K562 (cell line): ENCODE measurements around the gene STRN3. TPM values are rescaled to one million over a fixed set of nuclear protein-coding genes. Genes with fewer than 3 reads are reported as not detected.

Experiments used
- ATAC-seq: fragments of 200-7000 bp; cut with Tn5 transposase; 3 replicates; pipeline ENCODE4 v1.9.1; 2020; ENCODE audit warnings: moderate library complexity
- BruUV-seq: library from RNA; stranded (reverse); fragments of 400-500 nt; replicated peaks from 2 replicates; lab custom pipeline; 2021; lab: Mats Ljungman, UMichigan
- CTCF ChIA-PET: fragments of 300-600 bp; formaldehyde crosslinking; extraction: SDS; loops from one replicate; lab custom pipeline; 2021; ENCODE audit warnings: low intra/inter-chr PET ratio; lab: Yijun Ruan, JAX
- POLR2A ChIA-PET: fragments of 300-600, 350-650 bp; sonication (Branson Sonifier 250); formaldehyde crosslinking; extraction: SDS; loops from one replicate; lab custom pipeline; 2021; ENCODE audit warnings: antibody characterized with exemption, inconsistent platforms; lab: Yijun Ruan, JAX
- DNase-seq, 4 experiments: peaks; one replicate each; pipeline versions ENCODE4 v3.0.0 to v3.0.0-alpha.2; 2011 to 2018; ENCODE audit warnings: low spot score in 3 of 4, mixed read lengths in 3 of 4; ENCODE audit errors: extremely low read depth in 1 of 4
- FAIRE-seq: peaks from 2 replicates; lab custom pipeline; 2011; peaks lifted over from hg19 to GRCh38; lab: Jason Lieb, UNC
- H2AFZ ChIP-seq: 2 replicates; pipeline ENCODE4 v1.6.0; 2011; ENCODE audit warnings: low read depth, low read length, control low read depth, inconsistent platforms
- H3K27ac ChIP-seq: fragments of 200-600 bp; 3 replicates; pipeline ENCODE4 v1.8.0; 2011; ENCODE audit warnings: low read depth, mild to moderate bottlenecking, control low read depth, inconsistent platforms, low read length, moderate library complexity, mixed read lengths; ENCODE audit errors: extremely low read depth
- H3K27me3 ChIP-seq, 2 experiments: fragments of 300-600 bp in 1 of 2; 2 replicates in 1 of 2; 3 replicates in 1 of 2; pipeline versions ENCODE4 v1.6.0 to v1.8.0; 2011; ENCODE audit warnings: inconsistent platforms in 2 of 2, low read length in 2 of 2, mild to moderate bottlenecking in 1 of 2, mixed read lengths in 1 of 2, moderate library complexity in 1 of 2; ENCODE audit not compliant: control insufficient read depth in 2 of 2, insufficient read depth in 2 of 2
- H3K36me3 ChIP-seq: fragments of 300-600 bp; 3 replicates; pipeline ENCODE4 v1.8.0; 2011; ENCODE audit warnings: mild to moderate bottlenecking, low read length, inconsistent platforms; ENCODE audit not compliant: control insufficient read depth, insufficient read depth
- H3K4me1 ChIP-seq, 2 experiments: fragments of 200-600 bp in 1 of 2; replicated peaks in 1 of 2; 2 replicates in 1 of 2; 3 replicates in 1 of 2; pipeline versions ENCODE4 v1.5.1 to v1.8.0; 2011; ENCODE audit warnings: inconsistent platforms in 2 of 2, low read length in 2 of 2, mild to moderate bottlenecking in 1 of 2, mixed read lengths in 1 of 2, moderate library complexity in 1 of 2; ENCODE audit not compliant: control insufficient read depth in 2 of 2, insufficient read depth in 2 of 2
- H3K4me2 ChIP-seq: 2 replicates; pipeline ENCODE4 v1.6.1; 2011; ENCODE audit warnings: low read length, control low read depth, inconsistent platforms, mixed read lengths; ENCODE audit not compliant: insufficient read depth
- H3K4me3 ChIP-seq: fragments of 200-600 bp; sonication (generic), shearing (Covaris generic); 2 replicates; pipeline ENCODE4 v1.5.1; 2016; ENCODE audit warnings: control low read depth, inconsistent platforms
- H3K79me2 ChIP-seq: fragments of 200-600 bp; 3 replicates; pipeline ENCODE4 v1.8.0; 2011; ENCODE audit warnings: low read length, inconsistent platforms; ENCODE audit not compliant: control insufficient read depth, insufficient read depth
- H3K9ac ChIP-seq, 2 experiments: 2 replicates each; pipeline versions ENCODE4 v1.6.0 to v1.6.1; 2011; ENCODE audit warnings: low read depth in 2 of 2, low read length in 2 of 2, control low read depth in 1 of 2, inconsistent platforms in 1 of 2, mild to moderate bottlenecking in 1 of 2, mixed read lengths in 1 of 2; ENCODE audit not compliant: insufficient read depth in 1 of 2
- H3K9me1 ChIP-seq: one replicate; pipeline ENCODE4 v1.6.0; 2011; ENCODE audit warnings: inconsistent platforms, mild to moderate bottlenecking, low read length, moderate library complexity; ENCODE audit not compliant: control insufficient read depth, insufficient read depth
- H3K9me3 ChIP-seq: replicated peaks from 2 replicates; pipeline ENCODE4 v1.5.1; 2011; ENCODE audit warnings: low read depth, low read length, inconsistent platforms; ENCODE audit not compliant: control insufficient read depth, insufficient read depth
- H4K20me1 ChIP-seq: replicated peaks from 2 replicates; pipeline ENCODE4 v1.6.1; 2011; ENCODE audit warnings: low read length, inconsistent platforms, mixed read lengths; ENCODE audit not compliant: control insufficient read depth, insufficient read depth
- BCOR ChIP-seq: fragments of 450-650 bp; IDR thresholded peaks from 2 replicates; pipeline ENCODE4 v1.6.1; 2016
- HMGN3 ChIP-seq: IDR thresholded peaks from 2 replicates; pipeline ENCODE4 v1.6.1; 2011; ENCODE audit warnings: borderline replicate concordance, low read depth, mild to moderate bottlenecking, mixed read lengths, low read length; ENCODE audit not compliant: insufficient read length; ENCODE audit errors: extremely low read depth
- HNRNPH1 ChIP-seq: fragments of 200-400 bp; formaldehyde crosslinking; optimal IDR thresholded peaks from 2 replicates; pipeline ENCODE3; 2017; ENCODE audit warnings: low read depth, mild to moderate bottlenecking, low read length, moderate library complexity
- PHF21A ChIP-seq: fragments of 450-650 bp; IDR thresholded peaks from 2 replicates; pipeline ENCODE4 v1.6.1; 2017; ENCODE audit warnings: low read depth, borderline replicate concordance
- USF2 ChIP-seq: sonication (generic); formaldehyde crosslinking; IDR thresholded peaks from 2 replicates; pipeline ENCODE4 v1.5.0; 2020; ENCODE audit warnings: missing genetic modification reagents
- ZNF699 ChIP-seq: fragments of 250-450 bp; sonication (Bioruptor Pico); IDR thresholded peaks from 2 replicates; pipeline ENCODE4 v1.8.0; 2021; ENCODE audit warnings: mild to moderate bottlenecking, moderate library complexity; ENCODE audit not compliant: insufficient replicate concordance
- ZSCAN32 ChIP-seq: fragments of 450-650 bp; formaldehyde crosslinking; IDR thresholded peaks from 2 replicates; pipeline ENCODE4 v1.4.0; 2020; ENCODE audit warnings: mild to moderate bottlenecking, moderate library complexity
- WGBS: fragments of 100-300 bp; shearing (Covaris generic); methylation state at CpG from one replicate; pipeline ENCODE4 v1.1.6; 2016; ENCODE audit warnings: low coverage, mixed read lengths; ENCODE audit not compliant: insufficient coverage; ENCODE audit errors: missing lambda C conversion rate; 5-methylcytosine and 5-hydroxymethylcytosine counted together
- in situ Hi-C: fragments of 300-500 bp; cut with MboI; formaldehyde crosslinking; loops from 4 replicates; pipeline ENCODE4 v1.15.0; 2018; ENCODE audit warnings: inconsistent platforms, mixed read lengths
- intact Hi-C: fragments of 100-400 bp; cut with micrococcal nuclease; formaldehyde crosslinking; loops from 2 replicates; pipeline ENCODE4 v1.14.2; 2022
- polyA plus RNA-seq, 8 experiments: library from polyadenylated mRNA; depleted of rRNA in 4 of 8; stranded (reverse) in 5 of 8; unstranded in 3 of 8; fragments of >200 nt; fragmentation: Nextera tagmentation in 2 of 8; fragmentation: Illumina TruSeq in 1 of 8; extraction: Ambion mirVana in 2 of 8; extraction: Trizol in 1 of 8; gene quantifications; 2 replicates each; pipeline versions ENCODE4 v1.2.1 to v1.2.3, GENCODE V29; 2011 to 2014; ENCODE audit warnings: inconsistent platforms in 1 of 8, missing spikeins in 1 of 8
- total RNA-seq, 7 experiments: library from RNA; depleted of rRNA in 6 of 7; stranded (reverse); fragments of >200 nt in 6 of 7; fragmentation: Illumina TruSeq in 2 of 7; extraction: Trizol in 2 of 7; gene quantifications; 2 replicates each; pipeline versions ENCODE4 v1.2.1 to v1.2.3, GENCODE V29; 2011 to 2021; ENCODE audit warnings: low replicate concordance in 1 of 7

STRN3 gene
- total and polyA plus RNA-seq, 9 of the 15 experiments (the other 6 are each of a cell fraction or from before 2014, with no cell fraction given), result 5.9 to 29.1 (median 16.0) TPM

DNA sequence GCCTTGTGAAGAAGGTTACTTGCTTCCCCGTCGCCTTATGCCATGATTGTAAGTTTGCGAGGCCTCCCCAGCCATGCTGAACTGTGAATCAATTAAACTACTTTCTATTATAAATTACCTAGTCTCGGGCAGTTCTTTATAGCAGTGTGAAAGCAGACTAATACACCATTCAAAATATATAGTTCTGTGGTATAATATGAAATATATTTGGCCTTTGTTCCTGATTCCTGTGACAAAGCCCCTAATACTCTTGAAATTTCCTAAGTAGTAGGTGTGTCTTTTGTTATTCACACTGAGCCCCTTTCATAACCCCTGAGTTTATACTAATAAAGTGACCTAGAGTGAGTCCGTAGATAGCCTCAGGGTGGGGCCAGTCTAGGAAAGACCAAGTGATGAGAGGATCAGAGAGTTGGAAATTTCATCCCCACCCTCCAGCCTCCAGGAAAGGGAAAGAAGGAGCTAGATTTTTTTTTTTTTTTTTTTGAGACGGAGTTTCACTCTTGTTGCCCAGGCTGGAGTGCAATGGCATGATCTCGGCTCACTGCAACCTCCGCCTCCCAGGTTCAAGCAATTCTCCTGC lies 19.4 kb upstream of the STRN3 start:
- FAIRE-seq (no peak), DNase-seq (no peak), ATAC-seq (no peak)
- Histone ChIP-seq H3K9ac (no peak overlapping the region), H3K9me3 (peaks cover 5% of the 10 kb centered on the region; the same call in 1 of the 2 replicates), H3K4me1 (peaks cover 5 to 13% of the 10 kb centered on the region in 2 experiments; a peak in 3 of 5 replicates), H3K9me1 (no peaks in the 10 kb centered on the region), H3K36me3 (no peaks in the 10 kb centered on the region), H3K4me3 (no peak overlapping the region), H3K27ac (no peak overlapping the region), H3K27me3 (no peaks in the 10 kb centered on the region), H3K79me2 (no peaks in the 10 kb centered on the region), H4K20me1 (no peaks in the 10 kb centered on the region), H3K4me2 (no peak overlapping the region), H2AFZ (no peak overlapping the region)
- POLR2A ChIA-PET, result no interaction called here
- WGBS, result 96% methylated on average over 4 of the region's 8 CpGs
- TF ChIP-seq ZSCAN32 (CRISPR knock-in tag) (no peak), ZNF699 (CRISPR knock-in tag) (no peak), HNRNPH1 (no peak), PHF21A (no peak), BCOR (no peak; the same call in 1 of the 2 replicates), USF2 (CRISPR knock-in tag) (no peak), HMGN3 (no peak)
- intact Hi-C loops, result no loop called here
- in situ Hi-C loops, result no loop called here
- BruUV-seq, result no TSS peak
- CTCF ChIA-PET, result no interaction called here
